IPS DF 6.9 (cell line): ENCODE measurements around the gene PROP1.

Experiments
- DNase-seq: peaks from one replicate; pipeline ENCODE4 v3.0.0-alpha.2; 2013; ENCODE audit warnings: low read depth, low spot score
- H3K27ac ChIP-seq: one replicate; pipeline ENCODE4 v1.5.1; 2013; ENCODE audit warnings: low read length, control low read depth
- H3K27me3 ChIP-seq: 2 replicates; pipeline ENCODE4 v1.6.1; 2013; ENCODE audit warnings: mild to moderate bottlenecking, low read length; ENCODE audit not compliant: control insufficient read depth, insufficient read depth
- H3K36me3 ChIP-seq: 2 replicates; pipeline ENCODE4 v1.6.1; 2013; ENCODE audit warnings: low read length; ENCODE audit not compliant: control insufficient read depth, insufficient read depth
- H3K4me1 ChIP-seq: 2 replicates; pipeline ENCODE4 v1.6.1; 2013; ENCODE audit warnings: low read length; ENCODE audit not compliant: control insufficient read depth, insufficient read depth
- H3K4me3 ChIP-seq: 2 replicates; pipeline ENCODE4 v1.5.1; 2013; ENCODE audit warnings: mild to moderate bottlenecking, low read length
- H3K9me3 ChIP-seq: 2 replicates; pipeline ENCODE4 v1.6.1; 2013; ENCODE audit warnings: low read length, inconsistent platforms; ENCODE audit not compliant: control insufficient read depth, insufficient read depth
- WGBS: extraction: QIAGEN DNeasy Blood & Tissue Kit; methylation state at CpG from one replicate; pipeline ENCODE4 v1.1.7; 2013; ENCODE audit warnings: mixed read lengths, missing lambda C conversion rate; ENCODE audit not compliant: insufficient read length, insufficient coverage; 5-methylcytosine and 5-hydroxymethylcytosine counted together

The PROP1 gene

DNA sequence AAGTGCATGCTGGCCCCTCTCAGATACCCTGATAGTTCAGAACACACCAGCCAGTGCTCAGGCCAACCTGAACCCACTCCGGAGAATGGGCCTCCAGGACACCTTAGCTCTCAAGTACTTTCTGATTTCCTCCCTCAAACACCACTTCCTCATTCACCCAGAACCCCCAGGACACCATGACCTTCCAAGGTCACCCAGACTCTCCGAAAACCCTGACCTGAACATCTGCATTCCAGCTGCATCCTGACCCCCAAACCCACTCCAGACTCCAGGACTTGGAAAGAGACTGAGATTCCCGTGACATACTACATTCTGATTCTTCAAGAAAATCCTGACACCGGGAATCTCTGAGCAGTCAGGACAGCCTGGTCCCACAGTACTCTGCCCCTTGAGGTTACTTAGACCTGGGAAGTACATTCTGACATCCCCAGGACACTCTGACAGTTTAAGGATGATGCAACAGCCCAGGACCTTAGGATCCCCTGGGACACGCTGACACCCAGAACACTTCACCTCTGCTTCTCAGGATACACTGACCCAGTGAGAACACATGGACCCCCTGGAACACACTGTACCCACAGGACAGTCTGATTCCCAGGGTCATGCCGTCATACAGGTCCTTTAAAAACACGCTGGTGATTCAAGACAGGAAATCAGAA lies 747 bp upstream of the PROP1 start:
- no peaks in the 10 kb centered on the region for H3K9me3 ChIP-seq
- H3K4me1 ChIP-seq, result peaks cover 3% of the 10 kb centered on the region
- no peak overlapping the region for H3K4me3 ChIP-seq
- WGBS, result no CpG with 5 or more reads among the region's 7 CpGs
- no peaks in the 10 kb centered on the region for H3K36me3 ChIP-seq
- 0 out of 2 replicates have a peak, but pooled peaks cover 1% of the 10 kb centered on the region for H3K27me3 ChIP-seq
- no peak overlapping the region for H3K27ac ChIP-seq
- no peak for DNase-seq

DNA sequence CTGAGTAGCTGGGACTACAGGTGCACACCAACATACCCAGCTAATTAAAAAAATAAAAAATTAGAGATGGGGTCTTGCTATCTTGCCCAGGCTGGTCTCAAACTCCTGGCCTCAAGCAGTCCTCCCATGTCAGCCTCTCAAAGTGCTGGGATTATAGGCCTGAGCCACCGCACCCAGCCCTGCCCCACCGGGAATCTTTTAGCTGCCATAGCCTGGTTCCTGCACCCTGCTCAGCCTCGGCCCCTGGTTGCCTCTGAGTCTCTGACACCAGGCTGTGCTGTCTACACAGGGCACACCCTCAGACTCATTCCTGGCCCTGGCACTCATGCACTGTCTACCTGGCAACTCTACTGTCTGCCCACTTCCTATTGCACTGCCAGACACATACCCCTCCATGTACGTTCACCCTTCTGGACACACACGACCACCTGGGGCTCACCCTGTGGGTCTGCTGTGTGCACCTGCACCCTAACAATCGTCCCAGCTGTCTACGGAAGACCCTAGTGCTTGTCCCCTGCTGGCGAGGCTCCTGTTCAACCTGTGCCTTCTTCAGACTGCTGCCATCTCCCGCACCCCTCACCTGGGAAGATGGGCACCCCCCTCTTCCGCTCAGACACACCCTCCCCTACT lies 1.4 kb downstream of the PROP1 start:
- H3K4me1 ChIP-seq, result peaks cover 3% of the 10 kb centered on the region
- H3K36me3 ChIP-seq, result no peaks in the 10 kb centered on the region
- 0 out of 2 replicates have a peak, but pooled peaks cover 1% of the 10 kb centered on the region for H3K27me3 ChIP-seq
- H3K9me3 ChIP-seq, result no peaks in the 10 kb centered on the region
- H3K4me3 ChIP-seq, result no peak overlapping the region
- no peak overlapping the region for H3K27ac ChIP-seq
- WGBS, result no CpG with 5 or more reads among the region's 10 CpGs
- DNase-seq, result no peak

DNA sequence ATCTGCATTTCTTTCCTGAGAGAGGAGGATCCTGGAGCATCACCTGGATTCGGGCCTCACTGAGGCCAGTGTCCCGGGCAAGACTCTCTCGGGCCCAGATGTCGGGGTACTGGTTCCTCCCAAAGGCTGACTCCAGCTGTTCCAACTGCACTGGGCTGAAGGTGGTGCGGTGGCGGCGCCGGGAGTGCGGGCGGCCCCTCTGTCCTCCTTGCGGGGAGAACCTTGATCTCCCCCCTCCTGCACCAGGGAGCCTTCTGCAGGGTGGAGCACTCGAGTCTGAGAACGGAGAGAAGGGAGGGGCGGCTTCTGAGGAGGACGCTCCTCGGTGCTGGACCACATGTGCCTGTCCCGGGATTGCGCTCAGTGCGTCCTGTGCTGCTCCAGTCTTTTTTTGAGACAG lies 2.0 kb downstream of the PROP1 start:
- Histone ChIP-seq H3K4me1 (peaks cover 3% of the 10 kb centered on the region), H3K27ac (no peak overlapping the region), H3K27me3 (no peaks in the 10 kb centered on the region), H3K9me3 (no peaks in the 10 kb centered on the region), H3K4me3 (no peak overlapping the region), H3K36me3 (no peaks in the 10 kb centered on the region)
- no peak for DNase-seq
- WGBS, result no CpG with 5 or more reads among the region's 19 CpGs

DNA sequence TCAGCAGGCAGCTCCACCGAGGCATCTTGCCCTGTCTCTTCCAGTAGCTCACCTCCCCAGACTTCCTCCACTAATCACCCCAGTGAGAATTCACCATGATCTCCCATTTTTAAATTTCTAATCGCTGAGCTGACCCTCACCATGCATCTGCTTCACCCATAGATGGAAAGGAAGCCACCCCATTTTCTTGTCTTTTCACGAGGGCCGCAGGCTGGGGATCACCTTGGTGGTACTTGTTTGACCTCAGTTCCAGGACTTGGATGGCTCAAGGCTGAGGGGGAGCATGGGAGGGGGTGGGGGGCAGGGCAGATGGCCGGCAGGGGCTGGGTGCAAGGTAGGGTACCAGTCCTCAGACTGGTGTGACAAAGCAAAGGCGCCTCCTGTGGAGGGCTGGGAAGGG lies 3.6 kb downstream of the PROP1 start:
- WGBS, result no CpG with 5 or more reads among the region's 6 CpGs
- Histone ChIP-seq H3K4me1 (peaks cover 3% of the 10 kb centered on the region), H3K27me3 (no peaks in the 10 kb centered on the region), H3K36me3 (no peaks in the 10 kb centered on the region), H3K27ac (no peak overlapping the region), H3K4me3 (no peak overlapping the region), H3K9me3 (no peaks in the 10 kb centered on the region)
- DNase-seq, result no peak

DNA sequence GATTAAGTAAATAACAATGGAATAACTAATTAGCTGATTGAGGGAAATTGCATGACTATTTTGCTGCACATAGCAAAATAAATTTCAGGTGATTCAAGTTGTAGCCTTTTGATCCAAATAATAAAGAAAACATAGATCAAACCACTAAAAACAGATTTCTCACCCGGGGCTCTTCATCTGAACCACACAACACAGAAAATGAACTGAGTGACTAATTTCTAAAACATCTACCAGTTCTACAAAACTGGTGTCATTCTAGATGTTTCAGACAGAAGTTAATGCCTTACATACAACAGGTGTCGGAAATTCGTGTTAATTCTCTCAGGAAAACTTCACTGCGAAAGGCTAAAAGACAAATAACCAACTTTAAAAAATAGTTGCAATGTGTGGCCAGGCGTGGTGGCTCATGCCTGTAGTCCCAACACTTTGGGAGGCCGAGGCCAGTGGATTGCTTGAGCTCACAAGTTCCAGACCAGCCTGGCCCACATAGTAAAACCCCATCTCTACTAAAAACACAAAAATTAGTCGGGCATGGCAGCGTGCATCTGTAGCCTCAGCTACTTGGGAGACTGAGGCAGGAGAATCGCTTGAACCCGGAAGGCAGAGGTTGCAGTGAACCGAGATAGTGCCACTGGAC lies 6.9 kb downstream of the PROP1 start:
- no peak overlapping the region for H3K27ac ChIP-seq
- H3K4me3 ChIP-seq, result no peak overlapping the region
- DNase-seq, result no peak
- no CpG with 5 or more reads among the region's 11 CpGs for WGBS
- H3K27me3 ChIP-seq, result peaks cover 11% of the 10 kb centered on the region
- H3K9me3 ChIP-seq, result no peaks in the 10 kb centered on the region
- no peaks in the 10 kb centered on the region for H3K36me3 ChIP-seq
- H3K4me1 ChIP-seq, result no peaks in the 10 kb centered on the region

DNA sequence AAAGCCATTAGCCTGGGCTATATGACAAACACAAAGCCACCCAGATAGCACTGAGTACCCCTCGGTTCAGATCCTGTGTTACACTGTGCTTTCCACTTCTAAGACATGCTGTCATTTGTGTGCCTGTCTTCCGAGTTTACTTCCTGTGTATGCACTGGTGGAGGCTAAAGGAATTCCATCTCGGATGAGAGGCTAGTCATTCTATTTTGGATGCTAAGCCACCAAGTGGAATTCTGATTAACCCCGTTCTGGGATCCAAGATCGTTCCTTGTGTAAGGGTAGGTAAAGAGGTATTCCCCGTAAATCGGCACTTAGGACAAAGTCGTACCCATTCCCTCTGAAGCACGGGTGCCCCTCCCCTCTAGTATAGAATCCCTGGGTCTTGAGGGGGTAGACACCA lies 8.7 kb downstream of the PROP1 start:
- DNase-seq, result no peak
- H3K27ac ChIP-seq, result no peak overlapping the region
- H3K4me1 ChIP-seq, result no peaks in the 10 kb centered on the region
- H3K4me3 ChIP-seq, result no peak overlapping the region
- no CpG with 5 or more reads among the region's 9 CpGs for WGBS
- H3K9me3 ChIP-seq, result no peaks in the 10 kb centered on the region
- H3K27me3 ChIP-seq, result peaks cover 20% of the 10 kb centered on the region
- H3K36me3 ChIP-seq, result no peaks in the 10 kb centered on the region

DNA sequence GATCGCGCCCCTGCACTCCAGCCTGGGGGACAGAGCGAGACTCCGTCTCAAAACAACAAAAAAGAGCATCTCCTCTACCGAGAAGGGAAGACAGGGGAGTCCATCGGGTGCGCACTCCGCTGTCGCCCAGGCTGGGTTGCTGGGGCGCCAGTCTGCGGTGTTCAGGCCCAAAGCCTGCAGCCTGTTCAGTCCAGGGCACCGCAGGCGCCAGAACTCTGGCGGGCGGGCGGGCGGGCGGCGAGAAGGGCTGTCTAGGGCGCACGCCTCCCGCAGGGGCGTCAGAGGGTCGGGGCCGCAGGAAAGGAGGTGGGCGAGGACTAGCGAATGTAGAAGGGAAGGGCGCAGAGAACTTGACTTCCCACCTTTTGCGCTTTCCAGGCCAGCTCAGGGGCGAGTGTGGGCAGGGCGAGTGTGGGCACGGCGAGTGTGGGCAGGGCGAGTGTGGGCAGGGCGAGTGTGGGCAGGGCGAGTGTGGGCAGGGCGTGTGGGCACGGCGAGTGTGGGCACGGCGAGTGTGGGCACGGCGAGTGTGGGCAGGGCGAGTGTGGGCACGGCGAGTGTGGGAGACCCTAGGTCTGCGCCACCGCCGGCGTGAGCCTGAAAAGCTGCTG lies 10.5 kb downstream of the PROP1 start:
- peak overlapping the region; percentile 27; the same call in 1 of the 2 replicates for H3K4me3 ChIP-seq
- WGBS, result no CpG with 5 or more reads among the region's 50 CpGs
- H3K9me3 ChIP-seq, result no peaks in the 10 kb centered on the region

DNA sequence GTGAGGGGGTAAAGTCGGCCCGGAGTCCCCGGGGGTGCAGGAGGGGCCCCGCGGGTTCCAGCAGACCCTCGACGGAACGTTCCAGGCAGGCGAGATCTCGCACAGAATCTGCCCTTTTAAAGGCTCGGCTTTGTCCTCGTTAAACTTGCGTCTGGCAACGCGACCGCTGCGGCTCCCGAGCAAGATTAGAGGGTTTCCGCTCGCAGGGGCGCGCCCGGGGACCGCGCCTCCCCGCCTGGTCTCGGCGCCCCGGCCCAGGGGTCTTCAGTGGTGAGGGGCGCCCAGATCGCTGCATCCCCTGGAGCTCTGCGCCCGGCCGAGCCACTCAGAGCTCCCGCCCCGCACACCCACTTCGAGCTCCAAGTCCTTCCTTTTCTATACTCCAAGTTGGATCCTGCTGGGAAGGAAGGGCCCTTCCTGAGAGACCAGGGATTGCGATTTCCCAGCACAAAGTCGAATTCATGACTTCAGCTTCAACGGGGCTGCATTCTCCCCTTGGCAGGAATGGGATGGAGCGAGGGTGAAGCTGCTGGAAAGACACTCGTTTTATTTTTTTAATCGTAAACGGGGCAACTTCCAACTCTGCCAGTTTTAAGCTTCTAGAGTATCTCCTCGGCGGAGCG lies 11.3 kb downstream of the PROP1 start:
- H3K27ac ChIP-seq, result no peak overlapping the region
- H3K36me3 ChIP-seq, result no peaks in the 10 kb centered on the region
- peaks cover 20% of the 10 kb centered on the region for H3K27me3 ChIP-seq
- DNase-seq, result no peak
- H3K9me3 ChIP-seq, result no peaks in the 10 kb centered on the region
- H3K4me1 ChIP-seq, result peaks cover 1% of the 10 kb centered on the region; the same call in 1 of the 2 replicates
- peak overlapping the region; percentile 6; the same call in 1 of the 2 replicates for H3K4me3 ChIP-seq
- no CpG with 5 or more reads among the region's 47 CpGs for WGBS

More for the DNA sequence above, 10.5 kb downstream of the PROP1 start:
- no peak overlapping the region for H3K27ac ChIP-seq
- DNase-seq, result no peak
- H3K4me1 ChIP-seq, result peaks cover 1% of the 10 kb centered on the region; the same call in 1 of the 2 replicates
- H3K27me3 ChIP-seq, result peaks cover 20% of the 10 kb centered on the region
- no peaks in the 10 kb centered on the region for H3K36me3 ChIP-seq

DNA sequence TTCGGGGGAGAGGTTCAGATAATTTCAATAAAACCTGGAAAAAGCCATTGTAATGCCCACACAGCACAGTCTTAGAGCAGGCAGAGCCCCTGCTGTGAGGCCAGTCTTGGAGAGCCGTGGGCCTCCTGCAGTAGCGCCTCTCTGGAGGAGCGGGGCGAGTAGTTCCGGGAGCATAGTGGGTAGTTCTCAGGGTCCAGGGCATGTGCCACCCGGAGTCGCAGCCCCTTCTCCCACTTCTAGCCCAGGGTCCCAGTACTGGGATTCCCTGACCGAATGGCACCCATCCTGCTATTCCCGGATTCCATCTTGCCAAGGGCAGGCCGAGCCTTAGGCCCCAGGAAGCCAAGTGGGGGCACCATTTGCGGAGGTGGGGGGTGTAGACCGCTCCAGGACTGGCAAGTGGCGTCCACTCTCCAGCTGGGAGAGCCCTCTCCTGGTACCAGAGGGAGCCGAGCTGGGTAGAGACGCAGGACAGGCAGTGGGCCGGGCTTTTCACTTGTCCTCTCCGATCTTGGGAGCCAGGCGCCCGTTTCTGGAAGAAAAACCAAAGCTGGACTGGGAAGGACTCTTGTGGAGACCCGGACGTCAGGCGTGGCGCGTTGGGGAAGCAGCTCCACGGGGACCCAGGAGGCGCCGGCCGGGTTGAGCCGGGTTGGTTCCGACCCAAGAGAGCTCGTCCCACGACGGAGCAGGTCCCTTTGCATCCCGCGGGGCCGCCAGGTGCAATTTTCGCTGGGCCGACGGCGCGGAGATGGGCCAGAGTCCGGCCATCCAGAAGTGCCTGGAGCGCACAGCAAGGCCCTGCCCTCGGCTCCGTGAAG lies 12.1 kb downstream of the PROP1 start:
- DNase-seq, result no peak
- H3K36me3 ChIP-seq, result no peaks in the 10 kb centered on the region
- WGBS, result no CpG with 5 or more reads among the region's 46 CpGs

More for the DNA sequence above, 12.1 kb downstream of the PROP1 start:
- Histone ChIP-seq H3K9me3 (no peaks in the 10 kb centered on the region), H3K27ac (no peak overlapping the region), H3K4me1 (peaks cover 1% of the 10 kb centered on the region; the same call in 1 of the 2 replicates), H3K27me3 (peaks cover 20% of the 10 kb centered on the region), H3K4me3 (peak overlapping the region; percentile 6; the same call in 1 of the 2 replicates)
